H1 (cell line): ENCODE data around the gene SAP30L. TPM values are rescaled to one million over a fixed set of nuclear protein-coding genes. Genes with fewer than 3 reads are reported as not detected.

Experiments
- CTCF ChIA-PET: fragments of 300-600 bp; sonication (Branson Sonifier 250); formaldehyde crosslinking; loops from one replicate; lab custom pipeline; 2021; ENCODE audit not compliant: partially characterized antibody; lab: Charles Lee
- POLR2A ChIA-PET: fragments of 300-600 bp; sonication (Branson Sonifier 250); formaldehyde crosslinking; loops from one replicate; lab custom pipeline; 2021; ENCODE audit warnings: inconsistent platforms; ENCODE audit not compliant: partially characterized antibody; lab: Charles Lee
- DNase-seq, 2 experiments: peaks; one replicate each; pipeline versions ENCODE4 v3.0.0 to v3.0.0-alpha.2; 2010 to 2022; ENCODE audit warnings: low spot score in 2 of 2, low read depth in 1 of 2, mixed read lengths in 1 of 2
- FAIRE-seq: peaks from 2 replicates; lab custom pipeline; 2011; peaks lifted over from hg19 to GRCh38; lab: Jason Lieb, UNC
- H2AFZ ChIP-seq: 2 replicates; pipeline ENCODE4 v1.8.1; 2012; ENCODE audit warnings: low read length, inconsistent platforms
- H2AK5ac ChIP-seq: 2 replicates; pipeline ENCODE4 v1.6.1; 2013; ENCODE audit warnings: low read depth, low read length
- H2BK120ac ChIP-seq: replicated peaks from 2 replicates; pipeline ENCODE3; 2013; ENCODE audit warnings: low read depth, low read length, inconsistent platforms
- H2BK12ac ChIP-seq: 2 replicates; pipeline ENCODE4 v1.6.1; 2013; ENCODE audit warnings: low read depth, low read length
- H2BK15ac ChIP-seq: 2 replicates; pipeline ENCODE4 v1.6.1; 2013; ENCODE audit warnings: low read length
- H2BK20ac ChIP-seq: 2 replicates; pipeline ENCODE4 v1.6.1; 2013; ENCODE audit warnings: low read length
- H2BK5ac ChIP-seq: 2 replicates; pipeline ENCODE4 v1.6.1; 2013; ENCODE audit warnings: low read depth, low read length
- H3K14ac ChIP-seq: 2 replicates; pipeline ENCODE4 v1.6.1; 2013; ENCODE audit warnings: inconsistent platforms; ENCODE audit not compliant: insufficient read length
- H3K18ac ChIP-seq: 2 replicates; pipeline ENCODE4 v1.6.1; 2013; ENCODE audit warnings: low read length; ENCODE audit errors: extremely low read depth
- H3K23ac ChIP-seq: 2 replicates; pipeline ENCODE4 v1.6.1; 2013; ENCODE audit warnings: inconsistent platforms; ENCODE audit not compliant: insufficient read length
- H3K23me2 ChIP-seq: 2 replicates; pipeline ENCODE4 v1.6.1; 2013; ENCODE audit warnings: low read depth, low read length
- H3K27ac ChIP-seq: 2 replicates; pipeline ENCODE4 v1.6.1; 2011; ENCODE audit warnings: low read depth, low read length, inconsistent platforms
- H3K27me3 ChIP-seq, 4 experiments: replicated peaks in 1 of 4; 1 replicate in 1 of 4; 2 replicates in 3 of 4; pipeline versions ENCODE4 v1.6.1 to v1.8.1; 2011 to 2013; ENCODE audit warnings: low read length in 3 of 4, mild to moderate bottlenecking in 3 of 4, inconsistent platforms in 2 of 4, mixed read lengths in 2 of 4, moderate library complexity in 1 of 4; ENCODE audit not compliant: control insufficient read depth in 3 of 4, insufficient read depth in 3 of 4; ENCODE audit errors: extremely low read depth in 1 of 4
- H3K36me3 ChIP-seq, 4 experiments: 2 replicates each; pipeline versions ENCODE4 v1.6.1 to v1.8.1; 2011 to 2013; ENCODE audit warnings: mild to moderate bottlenecking in 4 of 4, low read length in 3 of 4, moderate library complexity in 2 of 4, control low read depth in 1 of 4, inconsistent platforms in 1 of 4; ENCODE audit not compliant: insufficient read depth in 4 of 4, control insufficient read depth in 2 of 4
- H3K4ac ChIP-seq: replicated peaks from 2 replicates; pipeline ENCODE3; 2013; ENCODE audit warnings: low read length, low read depth, mixed read lengths, inconsistent platforms; ENCODE audit not compliant: insufficient read length
- H3K4me1 ChIP-seq, 4 experiments: replicated peaks in 1 of 4; 1 replicate in 1 of 4; 2 replicates in 3 of 4; pipeline versions ENCODE4 v1.6.1 to v1.8.1; 2011 to 2013; ENCODE audit warnings: low read length in 3 of 4, inconsistent platforms in 2 of 4, mixed read lengths in 1 of 4; ENCODE audit not compliant: insufficient read depth in 4 of 4, control insufficient read depth in 3 of 4
- H3K4me2 ChIP-seq, 2 experiments: 2 replicates each; pipeline versions ENCODE4 v1.6.1 to v1.8.1; 2011 to 2013; ENCODE audit warnings: low read depth in 2 of 2, low read length in 2 of 2, control low read depth in 1 of 2, inconsistent platforms in 1 of 2, mild to moderate bottlenecking in 1 of 2; ENCODE audit not compliant: insufficient read depth in 1 of 2
- H3K4me3 ChIP-seq, 4 experiments: fragments of 200-600, 300-600 bp in 1 of 4; sonication (generic), shearing (Covaris generic), sonication (Bioruptor Twin) in 1 of 4; 2 replicates each; pipeline versions ENCODE4 v1.5.1 to v1.8.1; 2011 to 2016; ENCODE audit warnings: low read length in 4 of 4, low read depth in 3 of 4, control low read depth in 2 of 4, inconsistent platforms in 2 of 4, mild to moderate bottlenecking in 2 of 4, mixed read lengths in 1 of 4, moderate library complexity in 1 of 4; ENCODE audit not compliant: insufficient read depth in 2 of 4; ENCODE audit errors: extremely low read depth in 1 of 4
- H3K56ac ChIP-seq: replicated peaks from 2 replicates; pipeline ENCODE3; 2013; ENCODE audit warnings: low read depth, mild to moderate bottlenecking, mixed read lengths, low read length, inconsistent platforms; ENCODE audit not compliant: insufficient read length
- H3K79me1 ChIP-seq: 2 replicates; pipeline ENCODE4 v1.6.1; 2013; ENCODE audit warnings: low read depth, low read length, control low read depth
- H3K79me2 ChIP-seq, 2 experiments: 2 replicates each; pipeline versions ENCODE4 v1.6.1 to v1.8.1; 2012 to 2013; ENCODE audit warnings: low read length in 2 of 2, mild to moderate bottlenecking in 2 of 2, inconsistent platforms in 1 of 2; ENCODE audit not compliant: insufficient read depth in 2 of 2, control insufficient read depth in 1 of 2
- H3K9ac ChIP-seq, 4 experiments: replicated peaks in 1 of 4; 1 replicate in 1 of 4; 2 replicates in 3 of 4; pipeline versions ENCODE4 v1.6.1 to v1.8.1; 2011 to 2013; ENCODE audit warnings: low read depth in 3 of 4, low read length in 3 of 4, control low read depth in 2 of 4, mild to moderate bottlenecking in 2 of 4, moderate library complexity in 2 of 4, inconsistent platforms in 1 of 4; ENCODE audit errors: extremely low read depth in 1 of 4
- H3K9me3 ChIP-seq, 2 experiments: 2 replicates each; pipeline versions ENCODE4 v1.6.1 to v1.8.1; 2012 to 2013; ENCODE audit warnings: mild to moderate bottlenecking in 2 of 2, moderate library complexity in 2 of 2, control low read depth in 1 of 2, inconsistent platforms in 1 of 2, low read depth in 1 of 2, low read length in 1 of 2, mixed read lengths in 1 of 2; ENCODE audit not compliant: insufficient read depth in 2 of 2
- H4K20me1 ChIP-seq, 2 experiments: replicated peaks in 1 of 2; 2 replicates each; pipeline versions ENCODE3 to v1.8.1; 2011 to 2013; ENCODE audit warnings: inconsistent platforms in 2 of 2, low read length in 2 of 2, mild to moderate bottlenecking in 1 of 2; ENCODE audit not compliant: insufficient read depth in 2 of 2, control insufficient read depth in 1 of 2
- H4K5ac ChIP-seq: 2 replicates; pipeline ENCODE4 v1.6.1; 2013; ENCODE audit warnings: low read length, low read depth, mixed read lengths, inconsistent platforms; ENCODE audit not compliant: insufficient read length
- H4K8ac ChIP-seq: 2 replicates; pipeline ENCODE4 v1.8.0; 2013; ENCODE audit warnings: mild to moderate bottlenecking, moderate library complexity, low read length, inconsistent platforms; ENCODE audit not compliant: insufficient read depth; ENCODE audit errors: extremely low read depth
- H4K91ac ChIP-seq: replicated peaks from 2 replicates; pipeline ENCODE3; 2013; ENCODE audit warnings: low read length, mixed read lengths, inconsistent platforms; ENCODE audit not compliant: insufficient read length
- RNF2 ChIP-seq: fragments of 200-900, 300-1000 bp; sonication (generic); IDR thresholded peaks from 2 replicates; pipeline ENCODE4 v1.7.1; 2016; ENCODE audit warnings: borderline replicate concordance, low read depth, mild to moderate bottlenecking, antibody characterized with exemption, low read length; ENCODE audit not compliant: poor library complexity, severe bottlenecking; ENCODE audit errors: missing control alignments
- TAF1 ChIP-seq: IDR thresholded peaks from 2 replicates; pipeline ENCODE4 v1.6.1; 2011; ENCODE audit warnings: mild to moderate bottlenecking, low read depth, low read length
- WGBS, 2 experiments: shearing (Covaris generic) in 1 of 2; methylation state at CpG; one replicate each; pipeline versions ENCODE4 v1.1.6 to v1.1.7; 2013 to 2015; ENCODE audit warnings: low lambda C conversion rate in 2 of 2, mixed read lengths in 2 of 2, inconsistent platforms in 1 of 2, low coverage in 1 of 2, missing lambda C conversion rate in 1 of 2; ENCODE audit not compliant: insufficient replicate concordance in 2 of 2, insufficient coverage in 1 of 2, insufficient read length in 1 of 2; ENCODE audit errors: extremely low coverage in 1 of 2, missing lambda C conversion rate in 1 of 2; 5-methylcytosine and 5-hydroxymethylcytosine counted together
- polyA plus RNA-seq, 7 experiments: library from polyadenylated mRNA; depleted of rRNA in 3 of 7; stranded (reverse) in 5 of 7; unstranded in 2 of 7; fragments of >200 nt in 5 of 7; fragments of 200-250 nt in 2 of 7; gene quantifications; 1 replicate in 5 of 7; 2 replicates in 1 of 7; 4 replicates in 1 of 7; pipeline versions ENCODE4 v1.2.1 to v1.2.3, GENCODE V29; 2011 to 2013; ENCODE audit warnings: missing spikeins in 2 of 7, mixed read lengths in 2 of 7
- total RNA-seq: library from RNA; stranded (reverse); fragmentation: NEBNext Ultra II Directional; extraction: Animal tissue kit (Norgen Biotek cat#: 25700); gene quantifications from 2 replicates; pipeline ENCODE4 v1.2.1, GENCODE V29; 2021

SAP30L gene
- total and polyA plus RNA-seq, 2 of the 8 experiments (the other 6 are each of a cell fraction or from before 2014, with no cell fraction given) = 12.2 to 31.5 TPM

GRCh38 chr5:154481584-154482381, 36.0 kb downstream of the SAP30L start:
- H4K91ac ChIP-seq = no peak overlapping the region
- H4K8ac ChIP-seq = no peak overlapping the region
- TF ChIP-seq RNF2 = peak; percentile 30
- TF ChIP-seq TAF1 = no peak
- peaks cover 95 to 100% (median 98%) of the 10 kb centered on the region in 4 experiments for H3K27me3 ChIP-seq
- no peaks in the 10 kb centered on the region for H3K79me2 ChIP-seq
- H3K9me3 ChIP-seq = no peaks in the 10 kb centered on the region
- H2BK20ac ChIP-seq = no peak overlapping the region
- H3K23ac ChIP-seq = no peak overlapping the region
- POLR2A ChIA-PET = no interaction called here
- peak overlapping the region in 1 of 4 experiments; percentile 35; a peak in 1 of 8 replicates for H3K4me3 ChIP-seq
- H3K23me2 ChIP-seq = peaks cover 7% of the 10 kb centered on the region; the same call in 1 of the 2 replicates
- H4K20me1 ChIP-seq = peaks cover 13 to 47% of the 10 kb centered on the region in 2 experiments
- CTCF ChIA-PET = interaction anchor here (0.8 to 6.4 kb wide), 6 partner anchors 8 to 129 kb away, joined by 3 to 61 read pairs (median 17); no protein-coding TSS in a partner anchor
- no peak overlapping the region; the same call in 1 of the 2 replicates for H3K18ac ChIP-seq
- no peak overlapping the region for H3K4ac ChIP-seq
- peak overlapping the region; percentile 22; the same call in 1 of the 2 replicates for H2BK15ac ChIP-seq
- peak overlapping the region; percentile 42; the same call in 1 of the 2 replicates for H2BK12ac ChIP-seq
- H2AFZ ChIP-seq = no peak overlapping the region
- no peak overlapping the region for H2AK5ac ChIP-seq
- H3K4me2 ChIP-seq = peak overlapping the region; percentile 58 to 79; a peak in 3 of 4 replicates
- peaks cover 26 to 66% (median 40%) of the 10 kb centered on the region in 4 experiments for H3K4me1 ChIP-seq
- DNase-seq (no peak), FAIRE-seq (no peak)
- H3K14ac ChIP-seq = no peak overlapping the region
- no peak overlapping the region for H2BK5ac ChIP-seq
- no peak overlapping the region for H3K9ac ChIP-seq
- H3K27ac ChIP-seq = no peak overlapping the region
- H3K36me3 ChIP-seq = peaks cover 0 to 4% (median 0%) of the 10 kb centered on the region in 4 experiments; a peak in 1 of 8 replicates
- 8% methylated on average over 11 of the region's 11 CpGs; no CpG with 5 or more reads in 1 of the 2 experiments for WGBS, 2 experiments
- no peak overlapping the region for H3K56ac ChIP-seq
- H3K79me1 ChIP-seq = no peaks in the 10 kb centered on the region
- H4K5ac ChIP-seq = no peak overlapping the region
- H2BK120ac ChIP-seq = no peak overlapping the region
